ENCODE data around the gene NEURL1B.

- TF ChIP-seq CTCF (conservative IDR thresholded peaks at IDR 0.05; ENCODE audit: low read length) (no peak), EZH2phosphoT487 (IDR thresholded peaks at IDR 0.05; ENCODE audit: borderline replicate concordance) (no peak)
These were observed 4.4 kb downstream of the NEURL1B start for GRCh38 chr5:172645271-172646055.

Measured in Loucy (cell line).